Measurements from ENCODE around the gene FAM221A. TPM values are rescaled to one million over a fixed set of nuclear protein-coding genes. Genes with fewer than 3 reads are reported as not detected.

FAM221A gene
- total RNA-seq, 4 donors from 2014 or later = 7.5 to 28.0 (median 13.1) TPM

DNA sequence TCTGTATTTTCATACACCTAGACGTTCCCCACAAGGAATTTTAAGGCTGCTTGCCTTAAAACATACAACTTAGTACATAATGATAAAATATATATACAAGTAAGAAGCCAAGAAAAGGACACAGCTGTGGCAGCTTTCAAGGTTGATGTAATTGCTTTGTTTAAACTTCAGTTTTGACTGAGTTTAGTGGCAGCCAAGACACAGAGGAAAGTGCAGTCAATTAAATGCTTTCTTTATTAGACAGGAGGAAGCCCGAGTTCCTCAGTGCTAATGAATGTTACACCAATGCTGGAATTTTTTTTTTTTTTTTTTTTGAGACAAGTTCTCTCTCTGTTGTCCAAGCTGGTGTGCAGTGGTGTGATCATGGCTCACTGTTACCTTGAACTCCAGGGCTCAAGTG, 18.8 kb downstream of the FAM221A start:
- H3K4me1 ChIP-seq = no peaks in the 10 kb centered on the region
- no peaks in the 10 kb centered on the region for H3K27me3 ChIP-seq
- no peak overlapping the region for H3K4me3 ChIP-seq
- TF ChIP-seq POLR2A (IDR thresholded peaks at IDR 0.05) (no peak), EP300 (IDR thresholded peaks at IDR 0.05) (no peak), CTCF (IDR thresholded peaks at IDR 0.05) (no peak)
- H3K9me3 ChIP-seq = no peaks in the 10 kb centered on the region
- 49 to 55% methylated on average over 2 of the region's 2 CpGs for WGBS, 2 donors
- no peak overlapping the region for H3K27ac ChIP-seq
- peaks cover 0 to 50% (median 0%) of the 10 kb centered on the region in 3 donors for H3K36me3 ChIP-seq
- DNase-seq (ENCODE audit: low spot score in 2 of 2) = no peak

DNA sequence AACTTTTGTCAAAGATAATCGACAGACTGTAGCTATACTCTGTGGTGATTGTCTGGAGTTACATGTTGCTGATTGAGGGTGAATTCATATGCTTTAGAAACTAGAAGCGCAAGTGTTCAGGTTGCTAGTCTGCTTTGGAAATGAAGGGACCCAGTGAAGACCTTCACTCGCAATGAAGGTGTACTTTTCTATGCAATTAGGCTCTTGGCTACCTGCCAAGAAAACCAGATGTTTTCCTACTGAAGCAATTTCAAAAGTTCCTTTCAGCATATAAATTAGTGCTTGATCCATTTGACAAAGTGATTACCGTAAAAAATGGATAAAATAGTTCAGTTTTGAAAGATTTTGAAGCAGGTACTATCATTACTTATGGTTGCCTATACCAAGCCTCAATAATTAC, 20.0 kb downstream of the FAM221A start:
- H3K9me3 ChIP-seq = peaks cover 0 to 4% (median 0%) of the 10 kb centered on the region in 4 donors

GRCh38 chr7:23709081-23709750, 29.2 kb downstream of the FAM221A start:
- peaks cover 0 to 21% (median 1%) of the 10 kb centered on the region in 4 donors for H3K9me3 ChIP-seq
- H3K27ac ChIP-seq = no peak overlapping the region
- TF ChIP-seq EP300 (IDR thresholded peaks at IDR 0.05) = no peak
- TF ChIP-seq POLR2A (IDR thresholded peaks at IDR 0.05) = no peak
- no peak for TF ChIP-seq CTCF (IDR thresholded peaks at IDR 0.05)
- peaks cover 0 to 29% (median 0%) of the 10 kb centered on the region in 3 donors for H3K36me3 ChIP-seq
- no peaks in the 10 kb centered on the region for H3K27me3 ChIP-seq
- H3K4me3 ChIP-seq = no peak overlapping the region
- 86 to 91% methylated on average over 7 of the region's 7 CpGs for WGBS, 2 donors
- DNase-seq (ENCODE audit: low spot score in 2 of 2) = no peak
- H3K4me1 ChIP-seq = no peaks in the 10 kb centered on the region

More for the DNA sequence above, 20.0 kb downstream of the FAM221A start:
- no peak for DNase-seq (ENCODE audit: low spot score in 2 of 2)
- Histone ChIP-seq H3K36me3 (peaks cover 0 to 50% (median 2%) of the 10 kb centered on the region in 3 donors), H3K4me3 (no peak overlapping the region), H3K27me3 (no peaks in the 10 kb centered on the region), H3K4me1 (no peaks in the 10 kb centered on the region), H3K27ac (no peak overlapping the region)
- TF ChIP-seq CTCF (IDR thresholded peaks at IDR 0.05) = no peak
- TF ChIP-seq EP300 (IDR thresholded peaks at IDR 0.05) = no peak
- TF ChIP-seq POLR2A (IDR thresholded peaks at IDR 0.05) = no peak
- WGBS, 2 donors = 72 to 75% methylated on average over 4 of the region's 4 CpGs

DNA sequence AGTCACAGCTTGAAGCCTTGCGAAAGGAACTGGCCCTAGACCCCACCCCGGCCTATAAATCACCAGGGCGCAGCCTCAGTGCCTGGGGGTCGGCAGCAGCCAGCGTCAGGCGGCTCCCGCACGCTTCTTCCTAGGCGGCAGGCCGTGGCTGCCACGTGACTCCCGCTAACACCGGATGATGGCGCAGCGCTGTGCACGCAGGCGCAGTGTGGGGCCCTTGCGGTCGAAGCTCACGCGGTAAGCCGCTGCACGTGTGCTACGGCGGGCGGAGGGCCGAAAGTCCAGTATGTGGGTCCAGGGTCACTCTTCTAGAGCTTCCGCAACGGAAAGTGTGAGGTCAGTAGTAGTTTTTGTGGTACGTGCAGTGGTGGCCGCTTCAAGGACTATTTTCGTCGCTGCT, 30.0 kb downstream of the FAM221A start, which contains the start of gene STK31:
Gene STK31, plus strand, starts transcription at position 220 of the 400 bp plus-strand sequence. Its CDS starts 67 bp downstream, at position 287.
- peaks cover 0 to 21% (median 0%) of the 10 kb centered on the region in 3 donors for H3K36me3 ChIP-seq
- no peak for DNase-seq (ENCODE audit: low spot score in 2 of 2)
- no peak within 1 kb of the TSS for H3K4me3 ChIP-seq
- H3K9me3 ChIP-seq = peaks cover 0 to 18% (median 1%) of the 10 kb centered on the region in 4 donors
- no peaks in the 10 kb centered on the region for H3K4me1 ChIP-seq
- WGBS, 2 donors = 92 to 96% methylated on average over 33 of the region's 33 CpGs
- no peak for TF ChIP-seq CTCF (IDR thresholded peaks at IDR 0.05)
- TF ChIP-seq POLR2A (IDR thresholded peaks at IDR 0.05) = no peak
- no peak for TF ChIP-seq EP300 (IDR thresholded peaks at IDR 0.05)
- H3K27ac ChIP-seq = no peak within 1 kb of the TSS
- H3K27me3 ChIP-seq = no peaks in the 10 kb centered on the region

Measured in tibial nerve (tissue), 4 donors.